Choroid plexus epithelial cell (primary cell): ENCODE results near the gene NALCN.

Experiments
- DNase-seq: peaks from one replicate; pipeline ENCODE4 v3.0.0-alpha.2; 2010; ENCODE audit warnings: low read depth
- H3K4me3 ChIP-seq: 2 replicates; pipeline ENCODE4 v1.5.1; 2011; ENCODE audit warnings: low read depth, mild to moderate bottlenecking, control low read depth, low read length, moderate library complexity
- CTCF ChIP-seq: conservative IDR thresholded peaks from 2 replicates; pipeline ENCODE4 v1.5.1; 2011; ENCODE audit warnings: low read depth, mild to moderate bottlenecking, control low read depth, inconsistent platforms, low read length, moderate library complexity

The NALCN gene

GRCh38 chr13:101150998-101151397 lies 265.3 kb downstream of the NALCN start:
- no peak overlapping the region for H3K4me3 ChIP-seq
- DNase-seq: peak; percentile 62
- TF ChIP-seq CTCF: no peak

GRCh38 chr13:101149735-101150384 lies 266.4 kb downstream of the NALCN start:
- peak; percentile 84 for DNase-seq
- TF ChIP-seq CTCF: peak; percentile 72
- no peak overlapping the region for H3K4me3 ChIP-seq

GRCh38 chr13:101146101-101146898 lies 270.0 kb downstream of the NALCN start:
- TF ChIP-seq CTCF: no peak
- H3K4me3 ChIP-seq: no peak overlapping the region
- no peak for DNase-seq

GRCh38 chr13:101144808-101145419 lies 271.4 kb downstream of the NALCN start:
- no peak overlapping the region for H3K4me3 ChIP-seq
- DNase-seq: peak; percentile 78
- peak; percentile 66 for TF ChIP-seq CTCF

- H3K4me3 ChIP-seq: no peak overlapping the region
- no peak for TF ChIP-seq CTCF
- DNase-seq: no peak
Measured at GRCh38 chr13:101140936-101141335, 275.4 kb downstream of the NALCN start.

GRCh38 chr13:101140087-101140770 lies 276.1 kb downstream of the NALCN start:
- no peak overlapping the region for H3K4me3 ChIP-seq
- no peak for TF ChIP-seq CTCF
- no peak for DNase-seq
